Esophagus squamous epithelium (tissue), 4 donors: ENCODE data around the gene PFDN4.

Experiments
- POLR2A ChIP-seq, 4 donors: fragments of 450-650 bp; IDR thresholded peaks; one replicate each; pipeline ENCODE4 v1.6.1; 2017; ENCODE audit warnings: antibody characterized with exemption in 4 of 4, mild to moderate bottlenecking in 4 of 4, moderate library complexity in 3 of 4
- TF ChIP-seq, protein P1 (sequence below), 6 experiments: fragments of 450-650 bp in 4 of 6; fragments of 200-600 bp in 2 of 6; sonication (generic) in 2 of 6; IDR thresholded peaks; one replicate each; pipeline ENCODE4 v1.5.1; 2016 to 2019; ENCODE audit warnings: antibody characterized with exemption in 6 of 6, mild to moderate bottlenecking in 4 of 6, moderate library complexity in 4 of 6

- TF ChIP-seq, protein P1, sequence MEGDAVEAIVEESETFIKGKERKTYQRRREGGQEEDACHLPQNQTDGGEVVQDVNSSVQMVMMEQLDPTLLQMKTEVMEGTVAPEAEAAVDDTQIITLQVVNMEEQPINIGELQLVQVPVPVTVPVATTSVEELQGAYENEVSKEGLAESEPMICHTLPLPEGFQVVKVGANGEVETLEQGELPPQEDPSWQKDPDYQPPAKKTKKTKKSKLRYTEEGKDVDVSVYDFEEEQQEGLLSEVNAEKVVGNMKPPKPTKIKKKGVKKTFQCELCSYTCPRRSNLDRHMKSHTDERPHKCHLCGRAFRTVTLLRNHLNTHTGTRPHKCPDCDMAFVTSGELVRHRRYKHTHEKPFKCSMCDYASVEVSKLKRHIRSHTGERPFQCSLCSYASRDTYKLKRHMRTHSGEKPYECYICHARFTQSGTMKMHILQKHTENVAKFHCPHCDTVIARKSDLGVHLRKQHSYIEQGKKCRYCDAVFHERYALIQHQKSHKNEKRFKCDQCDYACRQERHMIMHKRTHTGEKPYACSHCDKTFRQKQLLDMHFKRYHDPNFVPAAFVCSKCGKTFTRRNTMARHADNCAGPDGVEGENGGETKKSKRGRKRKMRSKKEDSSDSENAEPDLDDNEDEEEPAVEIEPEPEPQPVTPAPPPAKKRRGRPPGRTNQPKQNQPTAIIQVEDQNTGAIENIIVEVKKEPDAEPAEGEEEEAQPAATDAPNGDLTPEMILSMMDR (IDR thresholded peaks at IDR 0.05): no peak
- no peak for TF ChIP-seq POLR2A (IDR thresholded peaks at IDR 0.05)
Measured at GRCh38 chr20:54254596-54254995, 46.7 kb downstream of the PFDN4 start.
